Hepatocyte (in vitro differentiated cells): ENCODE measurements around the gene HOXB4. TPM values are rescaled to one million over a fixed set of nuclear protein-coding genes. Genes with fewer than 3 reads are reported as not detected.

Source experiments
- DNase-seq: peaks from one replicate; pipeline ENCODE4 v3.0.0-alpha.2; 2016; ENCODE audit warnings: low spot score
- H2AFZ ChIP-seq: fragments of 200-600 bp; sonication (generic); 2 replicates; pipeline ENCODE4 v1.6.0; 2016; ENCODE audit warnings: antibody characterized with exemption, mild to moderate bottlenecking
- H3K27ac ChIP-seq: fragments of 200-600 bp; sonication (generic); 2 replicates; pipeline ENCODE4 v1.5.1; 2016; ENCODE audit warnings: mild to moderate bottlenecking
- H3K27me3 ChIP-seq: fragments of 200-600 bp; sonication (generic); 2 replicates; pipeline ENCODE4 v1.6.1; 2016
- H3K36me3 ChIP-seq: fragments of 200-600 bp; sonication (generic); replicated peaks from 2 replicates; pipeline ENCODE4 v1.5.1; 2016; ENCODE audit warnings: low read depth; ENCODE audit not compliant: insufficient read depth
- H3K4me1 ChIP-seq: fragments of 200-600 bp; sonication (generic); 2 replicates; pipeline ENCODE4 v1.5.1; 2016; ENCODE audit warnings: mild to moderate bottlenecking, moderate library complexity; ENCODE audit not compliant: insufficient read depth
- H3K4me2 ChIP-seq: fragments of 200-600 bp; sonication (generic); 2 replicates; pipeline ENCODE4 v1.6.0; 2016
- H3K4me3 ChIP-seq: fragments of 200-600 bp; sonication (generic); 2 replicates; pipeline ENCODE4 v1.5.1; 2016; ENCODE audit warnings: mild to moderate bottlenecking
- H3K79me2 ChIP-seq: fragments of 200-600 bp; sonication (generic); 2 replicates; pipeline ENCODE4 v1.6.0; 2017; ENCODE audit warnings: mild to moderate bottlenecking
- H3K9me2 ChIP-seq: fragments of 200-600 bp; sonication (generic); replicated peaks from 2 replicates; pipeline ENCODE4 v1.6.0; 2017; ENCODE audit warnings: mild to moderate bottlenecking; ENCODE audit not compliant: insufficient read depth
- H3K9me3 ChIP-seq: fragments of 200-600 bp; sonication (generic); 2 replicates; pipeline ENCODE4 v1.5.1; 2016; ENCODE audit warnings: low read depth, mild to moderate bottlenecking
- H4K20me1 ChIP-seq: fragments of 200-600 bp; sonication (generic); 2 replicates; pipeline ENCODE4 v1.6.0; 2016; ENCODE audit warnings: mild to moderate bottlenecking; ENCODE audit not compliant: insufficient read depth, poor library complexity, severe bottlenecking
- CTCF ChIP-seq: fragments of 200-600 bp; sonication (generic); IDR thresholded peaks from 2 replicates; pipeline ENCODE4 v1.5.1; 2016; ENCODE audit warnings: antibody characterized with exemption, mild to moderate bottlenecking; ENCODE audit not compliant: poor library complexity
- EZH2 ChIP-seq: fragments of 200-600 bp; sonication (generic); IDR thresholded peaks from 2 replicates; pipeline ENCODE4 v1.6.1; 2016; ENCODE audit warnings: antibody characterized with exemption, mild to moderate bottlenecking, borderline replicate concordance
- EZH2phosphoT487 ChIP-seq: fragments of 200-600 bp; sonication (generic); IDR thresholded peaks from one replicate; pipeline ENCODE4 v1.6.1; 2018; ENCODE audit warnings: antibody characterized with exemption, mild to moderate bottlenecking, low read depth, moderate library complexity; ENCODE audit not compliant: unreplicated experiment, severe bottlenecking
- WGBS: methylation state at CpG from one replicate; pipeline ENCODE4 v1.1.6; 2016; ENCODE audit warnings: low lambda C conversion rate; ENCODE audit errors: missing lambda C conversion rate; 5-methylcytosine and 5-hydroxymethylcytosine counted together
- polyA plus RNA-seq: library from polyadenylated mRNA; unstranded; fragments of >200 nt; fragmentation: Nextera tagmentation; extraction: Ambion mirVana; gene quantifications from 2 replicates; pipeline ENCODE4 v1.2.1, GENCODE V29; 2016
- total RNA-seq: library from RNA; depleted of rRNA; stranded (reverse); fragments of >200 nt; gene quantifications from 2 replicates; pipeline ENCODE4 v1.2.3, GENCODE V29; 2014

HOXB4 gene
- total and polyA plus RNA-seq, 2 experiments from 2014 or later = 1.8 to 2.2 TPM

- no peaks in the 10 kb centered on the region for H4K20me1 ChIP-seq
- no peak for DNase-seq
- no peaks in the 10 kb centered on the region for H3K36me3 ChIP-seq
- WGBS = 41% methylated on average over 1 of the region's 1 CpG
- H3K9me2 ChIP-seq = no peaks in the 10 kb centered on the region
- no peak overlapping the region for H2AFZ ChIP-seq
- peaks cover 100% of the 10 kb centered on the region for H3K27me3 ChIP-seq
- peaks cover 14% of the 10 kb centered on the region for H3K4me1 ChIP-seq
- TF ChIP-seq EZH2 (no peak), EZH2phosphoT487 (no peak), CTCF (no peak)
- H3K79me2 ChIP-seq = peaks cover 20% of the 10 kb centered on the region
- no peaks in the 10 kb centered on the region for H3K9me3 ChIP-seq
- peak overlapping the region; percentile 72 for H3K27ac ChIP-seq
- no peak overlapping the region for H3K4me3 ChIP-seq
- peak overlapping the region; percentile 91 for H3K4me2 ChIP-seq
Measured at GRCh38 chr17:48571826-48572417, 6.2 kb downstream of the HOXB4 start.

GRCh38 chr17:48571024-48571818 lies 6.9 kb downstream of the HOXB4 start:
- Histone ChIP-seq H3K79me2 (peaks cover 20% of the 10 kb centered on the region), H3K4me3 (no peak overlapping the region)

GRCh38 chr17:48570325-48571023 lies 7.7 kb downstream of the HOXB4 start:
- H3K9me3 ChIP-seq = no peaks in the 10 kb centered on the region
- no peaks in the 10 kb centered on the region for H3K9me2 ChIP-seq
- TF ChIP-seq EZH2phosphoT487 = no peak
- TF ChIP-seq EZH2 = peak; percentile 72
- TF ChIP-seq CTCF = no peak
- no peaks in the 10 kb centered on the region for H4K20me1 ChIP-seq
- H3K4me3 ChIP-seq = no peak overlapping the region
- WGBS = 5% methylated on average over 19 of the region's 19 CpGs
- H3K79me2 ChIP-seq = peaks cover 20% of the 10 kb centered on the region
- no peak overlapping the region for H2AFZ ChIP-seq
- DNase-seq = no peak
- peak overlapping the region; percentile 72 for H3K27ac ChIP-seq
- H3K4me2 ChIP-seq = peak overlapping the region; percentile 91
- no peaks in the 10 kb centered on the region for H3K36me3 ChIP-seq
- H3K4me1 ChIP-seq = peaks cover 14% of the 10 kb centered on the region
- peaks cover 100% of the 10 kb centered on the region for H3K27me3 ChIP-seq

More at GRCh38 chr17:48571024-48571818, 6.9 kb downstream of the HOXB4 start:
- 14% methylated on average over 26 of the region's 26 CpGs for WGBS
- Histone ChIP-seq H3K4me1 (peaks cover 14% of the 10 kb centered on the region), H4K20me1 (no peaks in the 10 kb centered on the region), H3K9me2 (no peaks in the 10 kb centered on the region), H3K9me3 (no peaks in the 10 kb centered on the region), H3K4me2 (peak overlapping the region; percentile 91), H3K36me3 (no peaks in the 10 kb centered on the region), H2AFZ (no peak overlapping the region), H3K27me3 (peaks cover 100% of the 10 kb centered on the region), H3K27ac (peak overlapping the region; percentile 72)
- DNase-seq = no peak
- peak; percentile 23 for TF ChIP-seq EZH2
- TF ChIP-seq CTCF = no peak
